Natural killer cell treated with Interleukin-12 subunit alpha and Interleukin-12 subunit beta and Interleukin-15 and Interleukin-18, amount 100 ng/mL, for 72 hours (primary cell): ENCODE measurements around the gene UROS. TPM values are rescaled to one million over a fixed set of nuclear protein-coding genes. Genes with fewer than 3 reads are reported as not detected.

Source experiments
- ATAC-seq, 2 donors: fragments of 150-1000 bp; cut with Tn5 transposase in 1 of 2; sonication (Bioruptor Pico), chemical (Tn5 transposase) in 1 of 2; 2 replicates each; pipeline ENCODE4 v1.10.0; 2021
- DNase-seq: peaks from one replicate; pipeline ENCODE4 v3.0.0; 2022; ENCODE audit warnings: low spot score
- H3K27ac Mint-ChIP-seq, 2 donors: 1 replicate in 1 of 2; 2 replicates in 1 of 2; pipeline ENCODE4 v1.8.0; 2022; ENCODE audit warnings: mixed read lengths in 2 of 2, mild to moderate bottlenecking in 1 of 2, moderate library complexity in 1 of 2
- H3K27me3 Mint-ChIP-seq, 2 donors: 1 replicate in 1 of 2; 2 replicates in 1 of 2; pipeline ENCODE4 v1.8.0; 2022; ENCODE audit warnings: mixed read lengths in 2 of 2
- H3K36me3 Mint-ChIP-seq: one replicate; pipeline ENCODE4 v1.8.0; 2022; ENCODE audit warnings: mixed read lengths
- H3K4me1 Mint-ChIP-seq, 2 donors: 1 replicate in 1 of 2; 2 replicates in 1 of 2; pipeline ENCODE4 v1.8.0; 2022; ENCODE audit warnings: low read depth in 2 of 2, mixed read lengths in 2 of 2, mild to moderate bottlenecking in 1 of 2
- H3K4me3 Mint-ChIP-seq: one replicate; pipeline ENCODE4 v1.8.0; 2022; ENCODE audit warnings: mixed read lengths
- H3K9me3 Mint-ChIP-seq: 2 replicates; pipeline ENCODE4 v1.8.0; 2022; ENCODE audit warnings: mixed read lengths
- total RNA-seq, 2 donors: library from RNA; stranded (reverse); gene quantifications; one replicate each; pipeline ENCODE4 v1.2.3, GENCODE V29; 2022

UROS gene
- total RNA-seq, result 10 to 100 TPM; 45.7 to 51.4 TPM

GRCh38 chr10:125822878-125823662, at the start of gene UROS, which contains the start of gene BCCIP:
UROS (minus strand) TSS chr10:125823258; CDS start chr10:125816499, 6,759 bp downstream.
BCCIP (plus strand) TSS chr10:125823546; CDS start chr10:125823558, 12 bp downstream.
- Mint-ChIP-seq H3K27me3 (no peaks in the 10 kb centered on the region), H3K27ac (peak within 1 kb of the TSS in 1 of 2 donors; percentile 84), H3K4me3 (peak within 1 kb of the TSS; percentile 45), H3K4me1 (peaks cover 28 to 37% of the 10 kb centered on the region in 2 donors), H3K9me3 (no peaks in the 10 kb centered on the region), H3K36me3 (peaks cover 16% of the 10 kb centered on the region)
- DNase-seq, result peak; percentile 92
- peak; percentile 94 for ATAC-seq

DNA sequence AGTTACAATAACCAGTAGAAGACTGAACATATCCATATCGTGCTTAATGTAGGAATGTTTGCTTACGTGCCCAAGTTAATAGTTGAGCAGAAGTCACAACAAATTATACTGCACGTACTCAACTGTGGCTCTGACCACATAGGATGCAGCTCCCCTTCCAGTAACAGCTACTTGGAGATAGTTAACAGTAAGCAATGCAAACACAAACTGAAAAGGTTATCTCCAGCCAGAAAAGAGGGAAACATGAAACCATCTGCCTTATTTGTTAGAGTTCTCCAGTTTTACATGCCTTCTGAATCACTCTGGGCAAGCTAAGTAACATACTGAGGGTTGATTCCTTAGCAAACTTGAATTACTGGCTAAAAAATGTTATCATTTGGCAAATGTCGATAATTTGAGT, 48.3 kb upstream of the UROS start:
- Mint-ChIP-seq H3K27me3 (no peaks in the 10 kb centered on the region), H3K27ac (no peak overlapping the region), H3K9me3 (no peaks in the 10 kb centered on the region), H3K36me3 (peaks cover 4% of the 10 kb centered on the region), H3K4me3 (no peak overlapping the region), H3K4me1 (no peaks in the 10 kb centered on the region)
- DNase-seq (no peak), ATAC-seq (no peak)

- DNase-seq (no peak), ATAC-seq (no peak)
- Mint-ChIP-seq H3K27ac (no peak overlapping the region), H3K9me3 (no peaks in the 10 kb centered on the region), H3K27me3 (no peaks in the 10 kb centered on the region), H3K4me3 (no peak overlapping the region), H3K36me3 (no peaks in the 10 kb centered on the region), H3K4me1 (no peaks in the 10 kb centered on the region)
Measured at GRCh38 chr10:125868372-125868975, 45.4 kb upstream of the UROS start.

GRCh38 chr10:125866421-125867029, 43.5 kb upstream of the UROS start:
- no peak overlapping the region for H3K27ac Mint-ChIP-seq

DNA sequence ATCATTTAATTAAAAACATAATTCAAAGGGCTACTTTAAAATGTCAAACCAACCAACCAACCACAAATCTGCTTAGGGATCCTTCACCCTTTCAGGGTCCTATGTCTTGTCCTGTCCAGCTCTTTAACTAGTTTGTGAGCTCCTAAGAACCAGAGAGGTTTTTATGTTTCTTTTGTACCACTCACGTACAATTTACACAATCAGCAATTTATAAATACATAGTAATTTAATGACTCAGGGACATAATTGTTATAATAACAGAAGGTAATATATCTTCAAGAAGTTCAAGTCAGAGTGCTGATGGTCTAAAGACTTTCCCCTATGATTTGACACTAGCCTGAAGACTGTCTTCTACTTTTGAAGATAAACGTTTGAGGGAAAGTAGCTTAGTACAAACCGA, 42.1 kb upstream of the UROS start:
- no peaks in the 10 kb centered on the region for H3K36me3 Mint-ChIP-seq
- no peaks in the 10 kb centered on the region for H3K4me1 Mint-ChIP-seq
- H3K27me3 Mint-ChIP-seq, result no peaks in the 10 kb centered on the region
- H3K4me3 Mint-ChIP-seq, result no peak overlapping the region
- H3K9me3 Mint-ChIP-seq, result no peaks in the 10 kb centered on the region
- ATAC-seq, result no peak
- DNase-seq, result no peak
- H3K27ac Mint-ChIP-seq, result no peak overlapping the region

More at GRCh38 chr10:125866421-125867029, 43.5 kb upstream of the UROS start:
- H3K4me3 Mint-ChIP-seq, result no peak overlapping the region
- ATAC-seq, result no peak
- H3K9me3 Mint-ChIP-seq, result no peaks in the 10 kb centered on the region
- no peaks in the 10 kb centered on the region for H3K36me3 Mint-ChIP-seq
- no peaks in the 10 kb centered on the region for H3K27me3 Mint-ChIP-seq
- no peaks in the 10 kb centered on the region for H3K4me1 Mint-ChIP-seq
- DNase-seq, result no peak

GRCh38 chr10:125859128-125859817, 36.2 kb upstream of the UROS start:
- ATAC-seq, result no peak

DNA sequence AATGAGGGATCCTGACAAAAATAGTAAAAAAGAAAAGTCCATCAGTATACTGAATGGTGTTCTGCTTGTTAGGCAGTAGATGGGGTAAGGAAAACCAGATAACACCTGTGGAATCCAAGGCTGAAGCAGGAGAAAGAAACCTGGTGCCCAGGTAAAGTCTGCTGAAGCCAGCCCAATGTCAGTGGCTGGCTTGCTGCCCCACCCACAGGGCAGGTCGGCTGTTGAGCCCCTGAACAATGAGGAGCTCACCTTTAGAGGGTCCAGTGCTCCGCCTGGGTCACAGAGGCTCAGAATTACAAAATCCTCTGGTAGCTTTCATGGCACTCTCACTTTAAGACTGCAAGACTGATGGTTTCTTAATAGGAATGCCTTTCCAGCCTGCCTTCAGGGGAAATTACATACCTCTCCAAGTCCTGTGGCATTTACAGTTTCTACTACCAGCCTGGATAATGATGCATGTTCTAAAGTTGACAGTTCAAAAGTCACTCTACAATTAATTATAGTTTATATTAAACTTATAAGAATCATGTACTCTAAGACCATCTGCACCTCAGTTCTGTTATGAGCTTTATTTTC, 34.2 kb upstream of the UROS start:
- DNase-seq (no peak), ATAC-seq (no peak)
- H3K9me3 Mint-ChIP-seq, result no peaks in the 10 kb centered on the region

More at GRCh38 chr10:125859128-125859817, 36.2 kb upstream of the UROS start:
- no peaks in the 10 kb centered on the region for H3K27me3 Mint-ChIP-seq
- DNase-seq, result no peak
- H3K4me3 Mint-ChIP-seq, result no peak overlapping the region
- H3K36me3 Mint-ChIP-seq, result peaks cover 4% of the 10 kb centered on the region
- no peaks in the 10 kb centered on the region for H3K9me3 Mint-ChIP-seq
- H3K27ac Mint-ChIP-seq, result no peak overlapping the region
- no peaks in the 10 kb centered on the region for H3K4me1 Mint-ChIP-seq

GRCh38 chr10:125852487-125852886, 29.4 kb upstream of the UROS start:
- DNase-seq (no peak), ATAC-seq (no peak)
- Mint-ChIP-seq H3K36me3 (peaks cover 25% of the 10 kb centered on the region), H3K27me3 (no peaks in the 10 kb centered on the region), H3K9me3 (no peaks in the 10 kb centered on the region), H3K27ac (no peak overlapping the region), H3K4me3 (no peak overlapping the region), H3K4me1 (no peaks in the 10 kb centered on the region)

More for the DNA sequence above, 34.2 kb upstream of the UROS start:
- no peaks in the 10 kb centered on the region for H3K27me3 Mint-ChIP-seq
- H3K27ac Mint-ChIP-seq, result no peak overlapping the region
- peaks cover 10% of the 10 kb centered on the region for H3K36me3 Mint-ChIP-seq
- no peak overlapping the region for H3K4me3 Mint-ChIP-seq
- H3K4me1 Mint-ChIP-seq, result no peaks in the 10 kb centered on the region

- Mint-ChIP-seq H3K9me3 (no peaks in the 10 kb centered on the region), H3K36me3 (peaks cover 25% of the 10 kb centered on the region), H3K4me1 (no peaks in the 10 kb centered on the region), H3K27ac (no peak overlapping the region), H3K27me3 (no peaks in the 10 kb centered on the region), H3K4me3 (no peak overlapping the region)
- DNase-seq, result no peak
- no peak for ATAC-seq
Measured at GRCh38 chr10:125850766-125851731, 28.0 kb upstream of the UROS start.

DNA sequence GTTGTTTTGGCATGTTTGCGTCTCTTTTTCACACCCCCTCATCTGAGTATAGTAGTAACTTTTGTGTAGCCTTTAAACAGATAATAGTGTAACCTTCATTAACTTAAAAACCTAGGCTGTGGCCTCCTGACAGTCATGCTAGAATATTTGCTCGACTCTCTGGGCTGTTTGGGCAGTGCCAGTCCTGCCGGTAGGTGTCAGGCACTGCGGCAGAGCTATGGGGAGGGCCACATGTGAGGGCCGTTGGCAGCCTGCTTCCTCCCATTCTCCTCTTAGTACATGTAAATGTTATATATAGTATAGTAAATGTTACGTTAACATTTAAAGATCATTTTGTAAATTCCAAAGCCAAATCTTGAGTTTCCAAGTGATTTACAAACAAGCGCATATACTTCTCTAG, 26.4 kb upstream of the UROS start:
- ATAC-seq (no peak), DNase-seq (no peak)
- Mint-ChIP-seq H3K9me3 (no peaks in the 10 kb centered on the region), H3K27ac (no peak overlapping the region), H3K27me3 (no peaks in the 10 kb centered on the region), H3K36me3 (peaks cover 23% of the 10 kb centered on the region), H3K4me3 (no peak overlapping the region), H3K4me1 (no peaks in the 10 kb centered on the region)

GRCh38 chr10:125848857-125849256, 25.8 kb upstream of the UROS start:
- Mint-ChIP-seq H3K27ac (no peak overlapping the region), H3K4me3 (no peak overlapping the region), H3K9me3 (no peaks in the 10 kb centered on the region), H3K4me1 (no peaks in the 10 kb centered on the region), H3K36me3 (peaks cover 21% of the 10 kb centered on the region), H3K27me3 (no peaks in the 10 kb centered on the region)
- no peak for DNase-seq
- ATAC-seq, result no peak

DNA sequence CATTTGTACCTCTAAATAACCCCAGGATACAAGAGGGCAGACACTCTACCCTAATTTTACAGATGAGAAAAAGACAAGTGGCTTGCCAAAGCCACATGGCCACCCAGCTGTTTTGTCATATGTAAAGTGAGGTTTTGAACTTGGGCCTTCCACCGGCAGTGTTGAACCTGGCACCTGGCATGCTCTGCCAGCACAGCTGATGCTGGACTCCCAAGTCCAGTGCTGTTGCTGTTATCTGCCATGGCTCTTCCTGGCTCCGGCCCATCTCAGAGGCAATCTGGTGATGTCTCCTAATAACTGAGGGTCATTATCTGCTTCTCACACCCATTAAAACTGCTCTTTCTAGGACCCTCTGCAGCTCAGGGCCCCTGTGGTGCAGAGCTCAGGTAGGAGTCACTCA, 25.3 kb upstream of the UROS start:
- H3K4me1 Mint-ChIP-seq, result no peaks in the 10 kb centered on the region
- peaks cover 21% of the 10 kb centered on the region for H3K36me3 Mint-ChIP-seq

More for the DNA sequence above, 25.3 kb upstream of the UROS start:
- Mint-ChIP-seq H3K27me3 (no peaks in the 10 kb centered on the region), H3K4me3 (no peak overlapping the region), H3K27ac (no peak overlapping the region), H3K9me3 (no peaks in the 10 kb centered on the region)
- no peak for DNase-seq
- no peak for ATAC-seq
